Chondrocyte (in vitro differentiated cells): ENCODE results near the gene ARHGAP26. TPM values are rescaled to one million over a fixed set of nuclear protein-coding genes. Genes with fewer than 3 reads are reported as not detected.
A peak's percentile ranks its signal among the peaks of the same experiment; 100 is the strongest.

ENCODE experiments used
- DNase-seq: peaks from one replicate; pipeline ENCODE4 v3.0.0; 2021; ENCODE audit warnings: mixed read lengths, low spot score
- H3K27ac Mint-ChIP-seq: one replicate; pipeline ENCODE4 v1.8.0; 2021; ENCODE audit warnings: mild to moderate bottlenecking, moderate library complexity, mixed read lengths; ENCODE audit not compliant: unreplicated experiment
- H3K27me3 Mint-ChIP-seq: 2 replicates; pipeline ENCODE4 v1.8.0; 2021; ENCODE audit warnings: low read depth, mixed read lengths
- H3K36me3 Mint-ChIP-seq: 2 replicates; pipeline ENCODE4 v1.8.0; 2021; ENCODE audit warnings: low read depth, mixed read lengths
- H3K4me1 Mint-ChIP-seq: 2 replicates; pipeline ENCODE4 v1.8.0; 2021; ENCODE audit warnings: low read depth, mild to moderate bottlenecking, mixed read lengths
- H3K4me3 Mint-ChIP-seq: one replicate; pipeline ENCODE4 v1.8.0; 2021; ENCODE audit warnings: mild to moderate bottlenecking, moderate library complexity, mixed read lengths; ENCODE audit not compliant: unreplicated experiment
- H3K9me3 Mint-ChIP-seq: 2 replicates; pipeline ENCODE4 v1.8.0; 2021; ENCODE audit warnings: low read depth, mixed read lengths
- CTCF ChIP-seq: fragments of 200-600 bp; sonication (generic); IDR thresholded peaks from 2 replicates; pipeline ENCODE4 v1.5.0; 2021; ENCODE audit warnings: antibody characterized with exemption, mild to moderate bottlenecking, moderate library complexity
- total RNA-seq: library from RNA; stranded (reverse); gene quantifications from 3 replicates; pipeline ENCODE4 v1.2.1, GENCODE V29; 2021

Gene ARHGAP26
- total RNA-seq, 1 donor from 2014 or later = 16.4 TPM

DNA sequence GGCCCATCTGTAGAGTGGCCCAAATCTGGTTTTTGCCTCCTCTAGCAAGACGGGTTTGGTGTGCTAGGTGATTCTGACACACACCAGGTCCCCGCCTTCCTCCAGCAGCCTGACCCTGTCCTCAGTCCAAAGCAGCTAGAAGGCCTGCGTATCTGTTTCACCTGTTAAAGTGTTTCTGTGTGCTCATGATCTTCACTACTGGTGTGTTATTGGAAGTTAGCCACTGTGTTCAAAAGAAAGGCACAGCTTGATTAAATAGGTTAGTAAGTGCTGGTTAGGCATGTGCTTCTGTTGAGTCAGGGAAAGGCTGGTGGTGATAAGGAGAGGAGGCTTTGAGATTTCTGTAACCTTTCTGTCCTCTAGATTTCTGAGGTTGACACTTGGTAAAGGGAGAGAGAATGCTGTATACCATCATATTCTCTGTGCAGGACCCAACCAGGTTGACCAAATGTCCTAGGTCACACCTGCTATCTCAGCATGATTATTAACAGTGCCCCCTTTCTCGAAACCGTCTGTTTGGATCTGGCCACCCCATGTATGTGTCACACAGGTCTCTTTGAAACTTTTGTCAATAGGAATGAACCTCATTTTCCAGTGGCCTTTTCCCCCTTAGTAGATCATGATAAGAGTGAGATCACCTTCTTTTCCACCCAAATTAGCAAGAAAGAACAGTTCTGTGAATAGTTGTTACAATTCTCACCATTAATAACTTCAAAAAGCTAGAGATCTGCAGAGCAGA is 58.8 kb downstream of the ARHGAP26 start:
- Mint-ChIP-seq H3K9me3 (no peaks in the 10 kb centered on the region), H3K27me3 (no peaks in the 10 kb centered on the region), H3K27ac (peak overlapping the region; percentile 46), H3K36me3 (no peaks in the 10 kb centered on the region), H3K4me3 (no peak overlapping the region), H3K4me1 (peaks cover 76% of the 10 kb centered on the region)
- DNase-seq = no peak
- TF ChIP-seq CTCF = no peak

DNA sequence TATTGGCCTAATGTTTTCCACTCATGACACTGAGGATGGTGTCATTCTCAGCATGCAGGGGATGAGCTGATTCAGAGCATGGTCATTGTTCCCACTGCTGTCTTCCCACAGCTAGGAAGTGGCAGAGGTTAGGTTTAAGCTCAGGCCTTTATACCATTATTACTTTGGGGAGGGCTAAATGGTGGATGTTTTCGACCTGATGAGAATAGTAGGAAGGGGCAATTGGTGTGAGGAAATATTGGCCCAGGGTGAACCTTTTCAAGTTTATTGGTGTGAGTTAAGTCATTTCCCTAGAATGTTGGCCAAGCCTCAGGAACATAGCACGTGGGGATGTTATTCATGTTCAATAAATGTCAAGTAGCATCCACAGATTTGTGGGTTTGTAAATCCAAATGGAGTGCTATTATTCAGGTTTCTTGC is 59.6 kb downstream of the ARHGAP26 start:
- Mint-ChIP-seq H3K9me3 (no peaks in the 10 kb centered on the region), H3K27me3 (no peaks in the 10 kb centered on the region), H3K4me1 (peaks cover 74% of the 10 kb centered on the region), H3K36me3 (no peaks in the 10 kb centered on the region), H3K4me3 (no peak overlapping the region), H3K27ac (peak overlapping the region; percentile 86)
- no peak for DNase-seq
- TF ChIP-seq CTCF = no peak

DNA sequence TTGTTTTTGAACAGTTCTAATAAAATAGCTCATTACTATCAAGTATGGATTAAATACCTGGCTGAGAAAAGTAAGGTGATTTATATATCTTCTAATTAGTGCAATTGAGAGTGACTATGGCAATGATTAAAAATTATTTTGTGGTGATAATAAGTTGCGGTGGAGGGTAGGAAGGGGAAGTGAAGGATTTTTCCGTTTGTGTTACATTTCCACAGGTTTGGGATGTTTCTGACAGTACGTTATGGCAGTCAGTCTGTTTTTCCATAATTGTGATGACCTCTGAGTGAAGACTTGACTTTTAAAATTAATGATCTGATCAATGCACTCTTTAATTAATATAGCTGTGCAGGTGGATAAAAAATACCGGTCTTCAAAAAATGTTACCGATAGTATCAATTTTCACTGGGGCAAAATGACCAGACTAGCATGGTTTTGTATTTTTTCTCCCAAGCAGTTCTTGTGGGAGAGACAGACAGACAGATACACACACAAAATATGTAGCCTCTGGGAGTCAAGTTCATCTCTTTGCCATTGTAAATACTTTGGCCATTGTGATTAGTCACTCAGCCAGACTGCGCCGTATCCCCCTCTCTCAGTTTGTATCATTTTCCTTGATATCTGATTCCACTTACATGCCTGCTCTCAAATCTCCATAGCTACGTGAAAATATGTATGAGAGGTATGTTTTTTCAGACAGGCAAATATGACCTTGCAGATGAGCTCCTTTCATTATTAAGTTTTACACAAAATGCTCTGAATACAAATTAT is 60.2 kb downstream of the ARHGAP26 start:
- Mint-ChIP-seq H3K4me1 (peaks cover 69% of the 10 kb centered on the region), H3K4me3 (peak overlapping the region; percentile 14), H3K27ac (peak overlapping the region; percentile 86), H3K36me3 (no peaks in the 10 kb centered on the region), H3K27me3 (no peaks in the 10 kb centered on the region), H3K9me3 (no peaks in the 10 kb centered on the region)
- DNase-seq = no peak
- no peak for TF ChIP-seq CTCF

GRCh38 chr5:142831009-142831383 is 60.8 kb downstream of the ARHGAP26 start:
- Mint-ChIP-seq H3K4me1 (peaks cover 64% of the 10 kb centered on the region), H3K4me3 (peak overlapping the region; percentile 14), H3K27ac (peak overlapping the region; percentile 86), H3K9me3 (no peaks in the 10 kb centered on the region), H3K27me3 (no peaks in the 10 kb centered on the region), H3K36me3 (no peaks in the 10 kb centered on the region)
- no peak for DNase-seq
- no peak for TF ChIP-seq CTCF

GRCh38 chr5:142832263-142832662 is 62.1 kb downstream of the ARHGAP26 start:
- H3K27ac Mint-ChIP-seq = no peak overlapping the region
- no peak for TF ChIP-seq CTCF
- no peaks in the 10 kb centered on the region for H3K27me3 Mint-ChIP-seq
- no peaks in the 10 kb centered on the region for H3K9me3 Mint-ChIP-seq
- peaks cover 58% of the 10 kb centered on the region for H3K4me1 Mint-ChIP-seq
- H3K4me3 Mint-ChIP-seq = no peak overlapping the region
- no peak for DNase-seq
- H3K36me3 Mint-ChIP-seq = no peaks in the 10 kb centered on the region
